Activated T-cell treated with anti-CD3 and anti-CD28 coated beads, Interleukin-2, amount 50 U/mL, for 72 hours (primary cell): Measurements from ENCODE around the gene SDHAF4. TPM values are rescaled to one million over a fixed set of nuclear protein-coding genes. Genes with fewer than 3 reads are reported as not detected.

Source experiments
- ATAC-seq, 2 donors: fragments of 150-1000 bp; cut with Tn5 transposase; replicated peaks in 1 of 2; 2 replicates each; pipeline ENCODE4 v1.10.0; 2021; ENCODE audit warnings: moderate library complexity in 2 of 2, mild to moderate bottlenecking in 1 of 2
- DNase-seq, 2 donors: peaks; one replicate each; pipeline ENCODE4 v3.0.0; 2021 to 2022; ENCODE audit warnings: mixed read lengths in 1 of 2
- H3K27ac Mint-ChIP-seq: one replicate; pipeline ENCODE4 v1.8.0; 2022; ENCODE audit warnings: mild to moderate bottlenecking, moderate library complexity, mixed read lengths
- H3K27me3 Mint-ChIP-seq: one replicate; pipeline ENCODE4 v1.8.0; 2022; ENCODE audit warnings: low read depth, mixed read lengths
- H3K36me3 Mint-ChIP-seq, 2 donors: one replicate each; pipeline ENCODE4 v1.8.0; 2022; ENCODE audit warnings: mixed read lengths in 2 of 2, mild to moderate bottlenecking in 1 of 2; ENCODE audit not compliant: insufficient read depth in 2 of 2
- H3K4me1 Mint-ChIP-seq: one replicate; pipeline ENCODE4 v1.8.0; 2022; ENCODE audit warnings: low read depth, mixed read lengths
- H3K4me3 Mint-ChIP-seq, 2 donors: one replicate each; pipeline ENCODE4 v1.8.0; 2022; ENCODE audit warnings: mild to moderate bottlenecking in 2 of 2, mixed read lengths in 2 of 2, moderate library complexity in 2 of 2
- H3K9me3 Mint-ChIP-seq, 2 donors: one replicate each; pipeline ENCODE4 v1.8.0; 2022; ENCODE audit warnings: mixed read lengths in 2 of 2
- total RNA-seq, 2 donors: library from RNA; stranded (reverse); gene quantifications; one replicate each; pipeline ENCODE4 v1.2.3, GENCODE V29; 2022

Gene SDHAF4
- 10 to 100 TPM; 13.6 to 18.6 TPM for total RNA-seq

DNA sequence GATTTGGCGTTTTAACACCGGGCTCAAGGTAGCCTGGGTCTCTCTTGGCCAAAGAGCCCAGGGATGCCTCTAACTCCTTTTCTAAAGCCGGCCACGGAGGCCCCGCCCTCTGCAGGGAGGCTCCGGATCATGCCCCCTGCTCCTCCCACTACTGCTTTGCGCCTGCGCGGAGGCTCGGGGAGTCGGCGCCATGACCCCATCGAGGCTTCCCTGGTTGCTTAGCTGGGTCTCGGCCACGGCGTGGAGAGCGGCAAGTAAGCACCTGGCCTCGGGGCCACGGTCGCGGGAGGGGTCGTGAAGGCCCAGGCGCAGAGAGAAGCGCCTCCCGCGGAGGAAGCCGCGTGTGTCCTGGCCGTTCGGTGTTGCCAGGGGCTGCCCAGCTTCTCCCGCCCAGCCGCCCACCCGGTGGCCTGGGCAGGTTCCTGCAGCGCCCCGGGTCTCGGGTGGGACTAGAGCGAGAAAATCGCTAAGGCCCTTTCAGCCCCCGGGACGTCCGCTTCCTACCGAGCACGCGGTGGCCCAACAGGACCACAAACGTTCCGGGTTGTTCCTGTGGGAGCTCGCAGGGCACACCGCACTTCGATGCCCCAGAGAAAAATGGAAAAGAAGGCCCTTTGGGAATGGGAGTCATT lies at the start of gene SDHAF4:
SDHAF4 (plus strand) TSS at position 180 of the 632 bp plus-strand sequence; CDS start at position 191, 11 bp downstream.
- peak; percentile 96 for DNase-seq
- Mint-ChIP-seq H3K9me3 (peaks cover 0 to 2% of the 10 kb centered on the region in 2 donors), H3K27me3 (no peaks in the 10 kb centered on the region), H3K36me3 (peaks cover 2 to 16% of the 10 kb centered on the region in 2 donors), H3K4me1 (peaks cover 7% of the 10 kb centered on the region), H3K4me3 (peak within 1 kb of the TSS; percentile 87 to 92), H3K27ac (peak within 1 kb of the TSS; percentile 91)
- ATAC-seq = peak; percentile 99

DNA sequence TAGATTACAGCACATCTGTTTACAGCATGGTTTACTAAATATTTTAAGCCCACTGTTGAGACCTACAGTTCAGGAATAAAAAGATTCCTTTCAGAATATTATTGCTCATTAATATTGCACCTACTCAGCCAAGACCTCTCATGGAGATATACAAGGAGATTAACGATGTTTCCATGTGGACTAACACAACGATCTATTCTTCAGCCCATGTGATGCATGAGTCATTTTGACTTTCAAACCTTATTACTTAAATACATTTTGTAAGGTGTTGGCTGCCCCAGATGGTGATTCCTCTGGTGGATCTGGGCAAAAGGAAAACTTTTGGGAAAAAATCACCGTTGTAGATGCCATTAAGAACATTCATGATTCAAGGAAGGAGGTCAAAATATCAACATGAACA lies 48.0 kb upstream of the SDHAF4 start:
- Mint-ChIP-seq H3K36me3 (no peaks in the 10 kb centered on the region), H3K4me3 (no peak overlapping the region), H3K27me3 (no peaks in the 10 kb centered on the region), H3K9me3 (no peaks in the 10 kb centered on the region), H3K4me1 (no peaks in the 10 kb centered on the region), H3K27ac (no peak overlapping the region)
- DNase-seq (no peak), ATAC-seq (no peak)

DNA sequence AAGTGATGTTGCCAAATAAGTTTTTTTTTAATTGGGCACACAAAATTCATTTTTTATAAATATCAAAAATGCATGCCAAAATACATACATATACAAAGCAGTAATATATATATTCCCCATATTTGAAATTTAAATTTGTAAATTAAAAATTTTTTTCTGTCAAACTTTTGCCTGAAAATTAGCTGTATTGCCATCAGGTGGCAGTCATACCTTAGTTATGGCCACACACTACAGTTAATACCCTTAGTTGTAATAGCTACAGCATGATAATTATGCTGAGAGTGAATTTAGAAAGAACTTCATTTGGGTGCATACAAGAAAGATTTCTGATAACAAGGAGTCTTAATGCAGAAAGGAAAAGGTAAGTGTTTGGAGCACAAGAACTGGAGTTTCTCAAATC lies 46.2 kb upstream of the SDHAF4 start:
- Mint-ChIP-seq H3K9me3 (no peaks in the 10 kb centered on the region), H3K4me1 (no peaks in the 10 kb centered on the region), H3K4me3 (no peak overlapping the region), H3K36me3 (peaks cover 0 to 2% of the 10 kb centered on the region in 2 donors), H3K27me3 (no peaks in the 10 kb centered on the region), H3K27ac (no peak overlapping the region)
- ATAC-seq (no peak), DNase-seq (no peak)

DNA sequence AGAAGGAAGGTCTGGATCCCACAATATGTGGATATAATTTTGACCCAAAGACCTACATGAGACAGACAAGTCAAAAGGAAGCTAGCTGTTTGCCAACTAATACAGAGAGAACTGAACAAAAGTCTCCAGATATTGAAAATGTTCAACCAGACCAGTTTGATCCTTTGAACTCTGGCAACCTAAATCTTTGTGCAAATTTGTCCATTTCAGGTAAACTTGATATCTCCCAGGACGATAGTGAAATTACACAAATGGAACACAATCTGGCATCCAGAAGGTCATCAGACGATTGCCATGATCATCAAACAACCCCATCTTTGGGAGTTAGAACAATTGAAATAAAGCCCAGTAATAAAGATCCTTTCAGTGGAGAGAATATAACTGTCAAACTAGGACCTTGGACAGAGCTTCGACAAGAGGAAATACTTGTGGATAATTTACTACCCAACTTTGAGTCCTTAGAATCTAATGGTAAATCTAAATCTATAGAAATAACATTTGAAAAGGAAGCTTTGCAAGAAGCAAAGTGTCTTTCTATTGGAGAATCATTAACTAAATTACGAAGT lies 41.9 kb upstream of the SDHAF4 start:
- Mint-ChIP-seq H3K27me3 (no peaks in the 10 kb centered on the region), H3K27ac (no peak overlapping the region)

DNA sequence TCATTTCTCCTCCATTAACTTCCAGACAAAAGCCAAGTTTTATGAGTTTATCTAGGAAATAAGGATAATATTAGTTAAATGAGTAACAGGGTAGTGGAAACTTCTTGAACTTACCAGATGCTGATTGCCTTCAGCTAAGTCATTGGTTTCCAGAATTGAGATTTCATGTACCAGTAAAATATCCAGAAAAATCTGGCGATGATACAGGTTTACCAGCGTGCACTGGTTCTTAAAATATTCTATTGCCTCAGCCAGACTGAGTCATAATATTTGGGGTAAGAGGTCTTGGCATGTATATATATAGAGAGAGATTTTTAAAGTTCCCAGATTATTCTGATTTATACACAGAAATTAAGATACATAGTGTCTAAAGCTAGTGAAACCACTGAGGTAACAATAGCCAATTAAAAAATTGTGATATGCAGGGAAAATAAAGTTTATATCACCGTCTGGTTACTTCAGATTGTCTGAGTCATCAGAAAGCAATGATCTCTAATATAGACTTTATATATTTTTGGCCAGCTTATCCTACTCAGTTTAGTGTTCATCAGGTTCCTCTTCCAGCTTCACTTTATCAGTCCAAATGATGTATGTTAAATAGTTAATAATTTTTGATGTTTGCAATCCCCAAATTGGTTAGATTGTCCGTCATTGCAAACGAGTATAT lies 39.5 kb upstream of the SDHAF4 start:
- Mint-ChIP-seq H3K4me1 (no peaks in the 10 kb centered on the region), H3K36me3 (peaks cover 2 to 6% of the 10 kb centered on the region in 2 donors), H3K4me3 (no peak overlapping the region), H3K9me3 (no peaks in the 10 kb centered on the region), H3K27ac (no peak overlapping the region), H3K27me3 (no peaks in the 10 kb centered on the region)
- no peak for ATAC-seq
- DNase-seq = no peak

More for the DNA sequence above, 41.9 kb upstream of the SDHAF4 start:
- Mint-ChIP-seq H3K4me3 (no peak overlapping the region), H3K9me3 (no peaks in the 10 kb centered on the region), H3K4me1 (no peaks in the 10 kb centered on the region), H3K36me3 (peaks cover 2 to 6% of the 10 kb centered on the region in 2 donors)
- ATAC-seq (no peak), DNase-seq (no peak)

DNA sequence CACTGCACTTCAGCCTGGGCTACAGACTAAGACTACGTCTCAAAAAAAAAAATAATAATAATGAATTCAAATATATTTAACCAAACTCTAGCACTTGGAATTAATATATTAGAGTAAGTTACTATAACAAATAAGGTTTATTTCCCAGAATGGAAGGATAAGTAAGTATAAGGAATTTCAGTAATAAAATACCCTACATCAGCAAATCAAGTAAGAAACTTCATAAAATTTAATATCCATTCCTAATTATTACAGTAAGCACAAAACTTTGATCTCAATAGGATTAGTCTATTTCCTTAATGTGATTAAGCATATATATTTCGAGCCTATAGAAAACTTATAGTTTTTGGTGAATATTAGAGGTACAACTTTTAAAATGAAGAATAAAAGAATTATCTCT lies 36.7 kb upstream of the SDHAF4 start:
- H3K27ac Mint-ChIP-seq = no peak overlapping the region
- H3K4me3 Mint-ChIP-seq = no peak overlapping the region
- no peaks in the 10 kb centered on the region for H3K27me3 Mint-ChIP-seq
- ATAC-seq (no peak), DNase-seq (no peak)
- no peaks in the 10 kb centered on the region for H3K9me3 Mint-ChIP-seq
- H3K36me3 Mint-ChIP-seq = peaks cover 2 to 9% of the 10 kb centered on the region in 2 donors
- H3K4me1 Mint-ChIP-seq = no peaks in the 10 kb centered on the region

DNA sequence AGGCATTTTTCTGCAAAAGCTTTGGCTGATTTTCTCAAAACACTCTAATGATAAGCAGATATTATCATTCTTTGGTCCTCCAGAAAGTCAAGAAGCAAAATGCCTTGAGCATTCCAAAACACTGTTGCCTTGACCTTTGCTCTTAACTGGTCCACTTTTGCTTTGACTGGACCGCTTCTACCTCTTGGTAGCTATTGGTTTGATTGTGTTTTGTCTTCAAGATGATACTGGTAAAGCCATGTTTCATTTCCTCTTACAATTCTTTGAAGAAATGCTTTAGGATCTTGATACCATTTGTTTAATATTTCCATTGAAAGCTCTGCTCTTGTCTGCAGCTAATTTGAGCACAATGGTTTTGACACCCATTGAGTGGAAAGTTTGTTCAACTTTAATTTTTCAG lies 35.6 kb upstream of the SDHAF4 start:
- no peaks in the 10 kb centered on the region for H3K4me1 Mint-ChIP-seq
- no peak overlapping the region for H3K4me3 Mint-ChIP-seq
- H3K9me3 Mint-ChIP-seq = no peaks in the 10 kb centered on the region
- no peak for ATAC-seq
- no peak for DNase-seq
- peaks cover 2 to 9% of the 10 kb centered on the region in 2 donors for H3K36me3 Mint-ChIP-seq
- no peaks in the 10 kb centered on the region for H3K27me3 Mint-ChIP-seq
- no peak overlapping the region for H3K27ac Mint-ChIP-seq

DNA sequence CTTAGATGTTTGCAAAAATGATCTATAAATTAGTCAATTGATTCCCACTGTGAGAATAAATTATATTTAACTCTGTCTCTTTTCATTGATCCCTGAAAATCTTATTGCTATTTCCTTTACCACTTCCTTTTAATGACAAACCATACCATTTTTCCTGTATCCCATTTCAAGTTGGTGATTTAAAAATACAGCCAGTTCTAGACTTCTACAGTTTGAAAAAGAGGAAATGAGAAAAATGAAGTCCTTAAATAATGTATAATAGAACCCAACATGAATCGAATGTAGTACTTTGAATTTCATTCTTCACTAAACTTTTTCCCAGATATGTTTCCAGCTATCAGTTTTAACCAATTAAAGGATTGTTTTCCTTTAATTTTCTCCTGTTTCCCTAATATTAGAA lies 29.5 kb upstream of the SDHAF4 start:
- DNase-seq = no peak
- Mint-ChIP-seq H3K36me3 (peaks cover 1 to 6% of the 10 kb centered on the region in 2 donors), H3K4me1 (no peaks in the 10 kb centered on the region), H3K27ac (no peak overlapping the region), H3K27me3 (no peaks in the 10 kb centered on the region), H3K9me3 (no peaks in the 10 kb centered on the region), H3K4me3 (no peak overlapping the region)
- no peak for ATAC-seq

DNA sequence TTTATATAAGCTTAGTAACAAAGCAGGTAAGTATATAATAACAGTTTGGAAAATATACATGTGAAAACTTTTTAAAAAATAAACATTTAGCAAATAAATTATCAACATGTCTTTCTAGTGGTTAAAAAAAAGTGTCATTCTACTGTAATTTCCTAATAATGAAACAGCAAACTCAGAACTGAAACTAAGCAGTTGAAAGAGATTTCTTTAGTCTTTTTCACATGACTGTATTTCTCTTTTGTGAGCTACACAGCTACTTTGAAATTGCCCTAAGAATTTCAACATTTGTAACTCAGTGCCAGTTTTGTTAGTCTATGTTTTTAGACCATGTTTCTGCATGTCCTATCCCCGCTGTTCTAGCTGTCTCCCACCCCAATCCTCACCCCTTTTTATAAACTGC lies 28.4 kb upstream of the SDHAF4 start:
- Mint-ChIP-seq H3K27me3 (no peaks in the 10 kb centered on the region), H3K27ac (no peak overlapping the region), H3K4me1 (no peaks in the 10 kb centered on the region), H3K36me3 (peaks cover 1 to 3% of the 10 kb centered on the region in 2 donors), H3K4me3 (no peak overlapping the region), H3K9me3 (no peaks in the 10 kb centered on the region)
- no peak for ATAC-seq
- DNase-seq = no peak

DNA sequence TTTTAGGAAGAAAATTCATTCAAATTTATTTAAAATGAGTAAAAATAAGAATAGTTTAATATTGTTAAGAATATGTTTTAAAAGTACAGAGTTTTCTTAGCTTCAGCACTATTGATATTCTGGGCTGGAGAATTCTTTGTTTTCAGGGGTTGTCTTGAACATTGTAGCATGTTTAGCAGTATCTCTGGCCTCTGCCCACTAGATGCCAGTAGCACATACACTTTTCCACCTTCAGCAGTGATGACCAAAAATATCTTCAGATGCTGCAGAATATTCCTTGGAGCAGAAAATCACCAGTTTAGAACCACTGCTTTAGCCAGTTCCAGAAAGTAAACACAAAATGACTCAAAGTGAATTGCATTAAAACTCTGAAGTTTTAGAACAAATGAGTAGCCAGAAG lies 19.4 kb upstream of the SDHAF4 start:
- no peaks in the 10 kb centered on the region for H3K4me1 Mint-ChIP-seq
- H3K4me3 Mint-ChIP-seq = no peak overlapping the region
- no peaks in the 10 kb centered on the region for H3K9me3 Mint-ChIP-seq
- no peak for DNase-seq
- no peak overlapping the region for H3K27ac Mint-ChIP-seq
- no peaks in the 10 kb centered on the region for H3K36me3 Mint-ChIP-seq
- no peak for ATAC-seq
- no peaks in the 10 kb centered on the region for H3K27me3 Mint-ChIP-seq

DNA sequence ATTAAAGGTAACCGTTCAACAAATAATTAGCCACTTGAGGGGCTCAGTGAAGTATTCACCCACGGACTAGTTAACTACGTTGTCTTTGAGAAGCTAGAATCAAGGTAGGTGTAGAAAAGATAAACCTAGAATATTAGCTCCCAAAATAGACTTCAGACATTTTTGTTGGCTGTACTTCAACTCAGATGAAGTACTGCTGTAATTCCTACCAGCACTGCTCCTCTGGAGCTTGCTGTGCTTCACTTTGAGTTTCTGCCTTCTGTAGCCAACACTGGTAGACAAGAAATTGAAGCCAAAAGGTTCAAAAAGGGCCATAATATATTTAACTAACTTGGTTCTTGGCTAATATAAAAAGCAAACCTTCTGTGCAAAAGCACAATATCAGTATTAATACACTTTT lies 18.8 kb upstream of the SDHAF4 start:
- Mint-ChIP-seq H3K36me3 (no peaks in the 10 kb centered on the region), H3K4me1 (no peaks in the 10 kb centered on the region), H3K4me3 (no peak overlapping the region), H3K27me3 (no peaks in the 10 kb centered on the region), H3K9me3 (no peaks in the 10 kb centered on the region), H3K27ac (no peak overlapping the region)
- DNase-seq (no peak), ATAC-seq (no peak)

DNA sequence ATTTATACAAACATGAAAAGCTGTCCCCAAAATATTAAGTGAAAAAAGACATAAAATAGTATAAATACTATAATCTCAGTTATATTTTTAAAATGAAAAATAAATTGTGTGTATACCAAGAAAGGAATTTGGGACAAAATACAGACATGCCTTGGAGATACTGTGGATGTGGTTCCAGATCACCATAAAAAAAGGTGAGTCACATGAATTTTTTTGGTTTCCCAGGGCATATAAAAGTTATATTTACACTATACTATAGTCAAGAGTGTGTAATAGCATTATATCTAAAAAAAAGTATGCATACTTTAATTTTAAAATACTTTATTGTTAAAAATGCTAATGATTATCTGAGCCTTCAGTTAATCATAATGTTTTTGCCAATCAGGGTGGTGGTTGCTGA lies 17.4 kb upstream of the SDHAF4 start:
- DNase-seq (no peak), ATAC-seq (no peak)
- no peaks in the 10 kb centered on the region for H3K4me1 Mint-ChIP-seq
- no peaks in the 10 kb centered on the region for H3K27me3 Mint-ChIP-seq
- no peaks in the 10 kb centered on the region for H3K36me3 Mint-ChIP-seq
- H3K27ac Mint-ChIP-seq = no peak overlapping the region
- H3K9me3 Mint-ChIP-seq = no peaks in the 10 kb centered on the region
- no peak overlapping the region for H3K4me3 Mint-ChIP-seq

DNA sequence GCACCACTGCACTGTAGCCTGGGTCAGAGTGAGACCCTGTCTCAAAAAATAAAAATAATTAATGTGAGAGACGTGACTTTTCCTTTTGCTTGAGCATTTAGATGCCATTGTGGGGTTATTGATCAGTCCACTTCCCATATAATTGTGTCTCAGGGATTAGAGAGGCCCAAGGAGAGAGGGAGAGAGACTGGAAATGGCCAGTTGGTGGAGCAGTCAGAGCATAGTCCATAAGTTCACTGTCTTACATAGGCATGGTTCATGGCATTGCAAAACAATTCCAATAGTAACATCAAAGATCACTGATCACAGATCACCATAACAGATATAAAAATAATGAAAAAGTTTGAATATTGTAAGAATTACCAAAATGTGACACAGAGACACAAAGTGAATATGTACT lies 15.2 kb upstream of the SDHAF4 start:
- Mint-ChIP-seq H3K9me3 (no peaks in the 10 kb centered on the region), H3K4me3 (no peak overlapping the region), H3K27ac (no peak overlapping the region), H3K36me3 (no peaks in the 10 kb centered on the region), H3K27me3 (no peaks in the 10 kb centered on the region), H3K4me1 (no peaks in the 10 kb centered on the region)
- DNase-seq (no peak), ATAC-seq (no peak)
